COLO829 (cell line): ENCODE measurements around the gene DGKI.

ENCODE experiments used
- DNase-seq: peaks from one replicate; pipeline ENCODE4 v3.0.0; 2012; ENCODE audit warnings: low spot score

DGKI gene

DNA sequence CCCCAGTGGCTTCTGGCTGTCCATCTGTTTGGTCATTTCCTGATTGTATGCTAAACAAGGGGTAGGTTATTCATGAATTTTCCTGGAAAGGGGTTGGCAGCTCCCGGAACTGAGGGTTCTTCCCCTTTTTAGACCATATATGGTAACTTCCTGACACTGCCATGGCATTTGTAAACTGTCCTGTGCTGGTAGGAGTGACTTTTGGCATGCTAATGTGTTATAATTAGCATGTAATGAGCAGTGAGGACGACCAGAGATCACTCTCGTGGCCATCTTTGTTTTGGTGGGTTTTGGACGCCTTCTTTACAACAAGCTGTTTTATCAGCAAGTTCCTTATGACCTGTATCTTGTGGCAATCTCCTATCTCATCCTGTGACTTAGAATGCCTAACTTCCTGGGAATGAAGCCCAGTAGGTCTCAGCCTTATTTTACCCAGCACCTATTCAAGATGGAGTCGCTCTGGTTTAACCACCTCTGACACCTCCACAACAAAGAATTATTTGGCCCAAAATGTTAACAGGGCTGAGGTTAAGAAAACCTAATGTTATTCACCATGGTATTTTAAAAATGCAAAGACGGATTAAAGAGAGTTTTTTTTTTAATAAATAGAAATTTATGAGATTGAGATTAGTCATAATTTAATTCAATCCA is 500.9 kb downstream of the DGKI start:
- DNase-seq: no peak

DNA sequence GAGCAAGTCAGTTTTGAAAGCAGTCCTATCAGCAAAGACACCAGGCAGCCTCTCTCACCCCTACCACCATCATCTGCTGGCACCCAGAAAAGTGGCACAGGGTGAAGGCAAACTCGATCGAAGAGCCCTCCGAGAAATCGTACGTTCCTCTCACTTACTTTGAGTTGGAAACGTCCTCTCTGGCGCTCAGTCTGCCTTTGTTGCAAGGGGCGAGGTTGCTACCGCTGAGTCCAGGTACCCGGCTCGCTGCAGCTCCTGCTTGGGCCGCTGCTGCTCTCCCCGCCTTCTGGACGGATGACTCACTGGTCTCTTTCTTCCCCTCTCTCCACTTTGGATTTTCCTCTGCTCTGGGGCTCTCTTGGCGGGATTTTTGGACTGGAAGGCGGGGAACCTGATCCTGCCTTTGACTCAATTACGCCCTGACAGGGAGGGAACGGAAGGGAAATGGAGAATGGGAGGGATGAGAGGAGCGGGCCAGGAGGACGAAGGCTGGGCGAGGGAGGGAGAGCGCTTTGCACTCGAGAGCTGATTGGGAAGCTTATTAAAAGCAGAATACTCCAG is 503.4 kb downstream of the DGKI start, which contains the start of gene PTN:
TSS of gene PTN (minus strand) at position 453 of the 561 bp plus-strand sequence. CDS start 88,760 bp downstream, outside the sequence.
- DNase-seq: no peak

DNA sequence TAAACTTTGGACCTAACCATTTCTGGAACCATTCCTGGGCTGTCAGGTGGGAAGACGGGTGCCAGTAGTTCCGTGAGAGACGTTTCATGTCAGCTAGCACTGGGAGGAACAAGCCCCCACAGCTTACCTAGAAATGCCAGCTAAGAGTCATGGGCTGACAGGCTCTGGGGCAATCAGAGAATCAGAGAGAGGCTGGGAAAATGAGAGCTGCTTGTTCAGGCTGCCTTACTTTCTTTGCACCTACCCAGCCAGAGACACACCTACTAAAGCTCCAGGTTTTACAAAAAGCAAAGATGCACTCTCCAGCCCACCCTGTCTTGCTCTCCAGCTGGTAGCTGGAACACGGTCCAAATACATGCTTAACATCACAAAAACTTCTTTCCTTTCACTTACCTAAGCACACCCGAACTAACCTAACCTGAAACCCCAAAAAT is 503.9 kb downstream of the DGKI start:
- DNase-seq: no peak

DNA sequence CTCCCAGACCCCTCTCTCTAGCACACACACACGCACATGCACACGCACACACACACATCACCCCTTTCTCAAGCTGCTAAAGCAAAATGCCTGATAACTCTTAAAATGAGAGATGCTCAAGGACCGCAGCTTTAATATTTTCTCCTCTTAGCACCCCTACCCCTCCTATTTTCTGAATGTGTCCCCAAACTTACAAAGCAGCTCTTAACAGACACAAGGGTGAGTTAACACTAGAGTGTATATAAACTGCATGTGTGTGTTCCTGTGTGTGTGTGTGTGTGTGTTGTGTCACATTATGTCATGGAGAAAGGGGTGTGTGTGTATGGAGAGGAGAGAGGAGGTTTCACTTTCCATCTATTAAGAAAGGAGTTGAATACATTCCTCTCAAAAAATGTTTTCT is 504.5 kb downstream of the DGKI start:
- no peak for DNase-seq

DNA sequence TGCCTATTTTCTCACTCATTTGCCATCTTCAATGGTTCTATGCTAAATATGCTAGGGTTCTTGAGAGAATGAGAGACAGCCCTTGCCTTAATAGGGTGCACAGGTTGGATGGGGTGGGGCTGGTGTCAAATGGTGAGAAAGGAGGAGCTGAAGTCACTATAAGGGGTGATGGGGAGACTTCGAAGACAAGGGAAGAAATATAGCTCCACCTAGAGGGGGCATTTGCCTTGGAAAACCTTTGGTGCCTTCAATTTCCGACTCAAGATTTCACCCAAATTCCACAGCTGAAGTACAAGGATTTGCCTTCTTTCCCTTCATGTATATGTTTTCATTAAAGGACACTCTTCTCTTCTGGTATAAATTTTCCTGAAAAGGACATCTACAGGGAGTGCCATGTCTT is 508.9 kb downstream of the DGKI start:
- no peak for DNase-seq

DNA sequence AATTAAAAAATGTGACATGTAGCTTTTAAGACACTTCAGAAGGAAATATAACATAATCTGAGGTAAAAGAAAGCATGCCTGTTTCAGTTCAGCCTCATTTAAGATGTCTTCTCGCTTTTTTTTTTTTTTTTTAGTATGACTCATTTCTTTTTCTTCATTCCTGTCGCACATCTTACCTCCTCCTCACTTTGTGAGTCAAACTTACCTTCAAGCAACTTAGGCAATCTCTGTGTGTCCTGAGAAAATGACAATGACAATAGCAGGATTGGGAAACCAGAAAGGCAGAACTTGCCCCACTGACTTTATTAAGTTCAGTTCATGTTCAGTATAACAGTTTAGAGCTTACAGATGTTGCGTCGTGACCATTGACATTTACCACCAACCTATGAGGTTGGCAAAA is 511.0 kb downstream of the DGKI start:
- no peak for DNase-seq

DNA sequence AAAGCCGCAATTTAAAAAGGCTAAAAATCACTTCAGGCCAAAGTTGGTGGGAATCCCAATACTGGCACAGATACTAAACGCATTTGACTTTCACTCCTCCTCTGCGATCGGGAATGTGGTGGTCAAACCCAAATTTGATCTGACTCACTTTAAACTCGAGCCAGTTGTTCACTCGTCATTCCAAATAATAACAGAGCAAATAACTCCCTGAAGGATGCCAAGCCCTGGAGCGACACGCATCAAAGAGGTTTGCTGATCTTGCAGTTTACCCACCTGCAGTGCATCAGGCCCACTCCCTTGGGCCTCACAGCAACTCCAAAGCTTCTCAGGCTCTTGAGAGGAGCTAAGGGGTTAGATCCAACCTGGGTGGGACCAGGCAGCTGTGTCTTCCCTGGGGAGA is 515.4 kb downstream of the DGKI start:
- DNase-seq: no peak
